Activated T-helper 1 cell treated with Interleukin-2 at 50 U/mL for 16 hours (primary cell): ENCODE measurements around the gene CLASP2.
"Not testable (repeated sequence)": the region's sequence is repeated elsewhere in the genome, so short reads cannot be mapped to it uniquely, and the experiment has no call there.

Experiments
- DNase-seq: peaks from one replicate; pipeline ENCODE4 v3.0.0-alpha.2; 2020; ENCODE audit warnings: low read depth

Gene CLASP2

GRCh38 chr3:33717866-33718594 is at the start of gene CLASP2:
Gene CLASP2 (minus strand): TSS chr3:33718254. CDS start chr3:33718002, 252 bp downstream.
- peak; percentile 72 for DNase-seq

- no peak for DNase-seq
Measured at GRCh38 chr3:33758864-33759263, 40.8 kb upstream of the CLASP2 start.

- DNase-seq: no peak
Measured at GRCh38 chr3:33758281-33758680, 40.2 kb upstream of the CLASP2 start.

- not testable (repeated sequence) for DNase-seq
Measured at GRCh38 chr3:33754391-33754790, 36.3 kb upstream of the CLASP2 start.

- DNase-seq: no peak
Measured at GRCh38 chr3:33751336-33751735, 33.3 kb upstream of the CLASP2 start.

GRCh38 chr3:33750211-33750548 is 32.1 kb upstream of the CLASP2 start:
- no peak for DNase-seq

- no peak for DNase-seq
Measured at GRCh38 chr3:33749546-33750210, 31.6 kb upstream of the CLASP2 start.

GRCh38 chr3:33746416-33747116 is 28.5 kb upstream of the CLASP2 start:
- DNase-seq: no peak

- no peak for DNase-seq
Measured at GRCh38 chr3:33737146-33737545, 19.1 kb upstream of the CLASP2 start.

- no peak for DNase-seq
Measured at GRCh38 chr3:33732394-33732793, 14.3 kb upstream of the CLASP2 start.

GRCh38 chr3:33729993-33730392 is 11.9 kb upstream of the CLASP2 start:
- DNase-seq: no peak

- DNase-seq: no peak
Measured at GRCh38 chr3:33724256-33724655, 6.2 kb upstream of the CLASP2 start.

GRCh38 chr3:33722626-33723370 is 4.7 kb upstream of the CLASP2 start:
- DNase-seq: no peak

- no peak for DNase-seq
Measured at GRCh38 chr3:33722191-33722590, 4.1 kb upstream of the CLASP2 start.

GRCh38 chr3:33718595-33718907 is 497 bp upstream of the CLASP2 start:
- DNase-seq: no peak

- no peak for DNase-seq
Measured at GRCh38 chr3:33717616-33717865, 513 bp downstream of the CLASP2 start.

- no peak for DNase-seq
Measured at GRCh38 chr3:33716227-33716626, 1.8 kb downstream of the CLASP2 start.

- no peak for DNase-seq
Measured at GRCh38 chr3:33711100-33711499, 7.0 kb downstream of the CLASP2 start.

- DNase-seq: no peak
Measured at GRCh38 chr3:33706056-33706455, 12.0 kb downstream of the CLASP2 start.

GRCh38 chr3:33704891-33705290 is 13.2 kb downstream of the CLASP2 start:
- no peak for DNase-seq

GRCh38 chr3:33699275-33699674 is 18.8 kb downstream of the CLASP2 start:
- no peak for DNase-seq

- no peak for DNase-seq
Measured at GRCh38 chr3:33694944-33695343, 23.1 kb downstream of the CLASP2 start.

- DNase-seq: no peak
Measured at GRCh38 chr3:33690341-33690740, 27.7 kb downstream of the CLASP2 start.
